Activated gamma-delta T cell (primary cell): ENCODE measurements around the gene MYH11.
"Not testable (repeated sequence)": the region's sequence is repeated elsewhere in the genome, so short reads cannot be mapped to it uniquely, and the experiment has no call there.

Experiments
- DNase-seq: peaks from one replicate; lab custom pipeline; 2025; lab: John Stamatoyannopoulos, UW

MYH11 gene

DNA sequence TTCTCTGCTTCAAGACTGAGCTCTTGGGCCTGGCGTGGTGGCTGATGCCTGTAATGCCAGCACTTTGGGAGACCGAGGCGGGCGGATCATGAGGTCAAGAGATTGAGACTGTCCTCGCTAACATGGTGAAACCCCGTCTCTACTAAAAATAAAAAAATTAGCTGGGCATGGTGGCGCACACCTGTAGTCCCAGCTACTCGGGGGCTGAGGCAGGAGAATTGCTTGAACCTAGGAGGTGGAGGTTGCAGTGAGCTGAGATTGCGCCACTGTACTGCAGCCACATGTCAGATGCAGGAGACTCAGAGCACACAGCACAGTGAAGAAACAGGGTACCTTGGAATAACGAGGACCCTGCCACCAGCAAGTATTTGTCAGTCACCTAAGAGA, 184.7 kb downstream of the MYH11 start:
- not testable (repeated sequence) for DNase-seq

DNA sequence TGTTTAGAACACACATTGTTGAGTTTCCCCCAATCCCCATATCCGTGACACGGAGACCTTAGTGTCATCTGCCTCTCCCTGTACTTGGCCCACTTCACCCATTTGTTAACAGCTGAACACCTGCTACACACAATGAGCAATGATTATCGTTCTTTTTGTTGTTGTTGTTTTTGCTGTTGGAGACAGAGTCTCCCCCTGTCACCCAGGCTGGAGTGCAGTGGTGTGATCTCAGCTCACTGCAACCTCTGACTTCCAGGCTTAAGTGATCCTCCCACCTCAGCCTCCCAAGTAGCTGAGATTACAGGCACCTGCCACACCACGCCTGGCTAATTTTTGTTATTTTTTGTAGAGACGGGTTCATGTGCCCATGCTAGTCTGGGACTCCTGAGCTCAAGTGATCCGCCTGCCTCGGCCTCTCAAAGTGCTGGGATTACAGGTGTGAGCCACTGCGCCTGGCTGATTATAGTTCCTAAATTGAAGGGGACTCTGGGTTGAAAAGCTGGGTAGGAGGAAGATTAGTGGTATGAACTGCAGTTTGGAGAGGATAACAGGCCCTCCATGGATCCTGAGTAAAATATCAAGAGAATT, 185.2 kb downstream of the MYH11 start:
- DNase-seq, result no peak

DNA sequence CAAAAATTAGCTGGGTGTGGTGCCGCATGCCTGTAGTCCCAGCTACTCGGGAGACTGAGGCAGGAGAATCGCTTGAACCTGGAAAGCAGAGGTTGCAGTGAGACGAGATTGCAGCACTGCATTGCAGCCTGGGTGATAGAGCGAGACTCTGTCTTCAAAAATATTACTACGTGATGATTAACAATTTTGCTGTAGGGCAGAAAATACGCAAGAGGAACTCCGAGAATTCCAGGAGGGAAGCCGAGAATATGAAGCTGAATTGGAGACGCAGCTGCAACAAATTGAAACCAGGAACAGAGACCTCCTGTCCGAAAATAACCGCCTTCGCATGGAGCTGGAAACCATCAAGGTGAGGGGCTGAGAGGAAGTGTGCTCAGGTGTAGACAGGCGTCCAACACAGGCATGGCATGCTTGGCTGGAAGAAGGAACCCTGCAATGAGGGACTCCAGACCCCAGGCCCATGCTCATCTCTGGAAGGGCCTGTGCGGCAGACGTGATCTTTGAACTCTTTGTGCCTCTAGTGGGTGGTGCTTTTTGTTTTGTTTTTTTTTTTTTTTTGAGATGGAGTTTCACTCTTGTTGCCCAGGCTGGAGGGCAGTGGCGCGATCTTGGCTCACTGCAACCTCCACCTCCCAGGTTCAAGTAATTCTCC, 189.6 kb downstream of the MYH11 start:
- no peak for DNase-seq

DNA sequence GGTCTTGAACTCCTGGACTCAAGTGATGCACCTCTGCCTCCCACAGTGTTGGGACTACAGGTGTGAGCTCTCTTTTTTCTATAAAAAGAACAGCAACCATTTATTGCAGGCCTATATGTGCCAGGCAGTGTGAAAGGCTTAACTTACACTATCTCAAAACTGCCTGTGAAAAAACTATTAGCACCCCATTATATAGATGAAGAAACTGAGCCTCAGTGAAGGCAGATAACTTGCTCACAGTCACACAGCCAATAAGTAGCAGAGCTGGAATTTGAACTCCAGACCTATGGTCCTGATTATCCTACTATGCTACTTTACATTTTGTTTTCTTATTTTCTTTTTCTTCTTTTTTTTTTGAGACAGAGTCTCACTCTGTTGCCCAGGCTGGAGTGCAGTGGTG, 191.7 kb downstream of the MYH11 start:
- no peak for DNase-seq

DNA sequence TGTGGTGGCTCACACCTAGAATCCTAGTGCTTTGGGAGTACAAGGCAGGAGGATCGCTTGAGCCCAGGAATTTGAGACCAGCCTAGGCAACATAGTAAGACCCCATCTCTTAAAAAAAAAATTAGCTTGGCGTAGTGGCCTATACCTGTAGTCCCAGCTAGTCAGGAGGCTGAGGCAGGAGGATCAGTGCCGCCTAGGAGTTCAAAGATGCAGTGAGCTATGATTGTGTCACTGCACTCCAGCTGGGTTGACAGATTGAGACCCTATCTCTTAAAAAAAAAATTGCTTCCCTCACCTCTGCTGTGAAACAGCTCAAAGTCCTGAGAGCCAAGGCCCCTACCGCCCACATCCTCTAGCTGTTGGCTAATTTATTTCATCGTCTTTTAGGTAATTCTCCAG, 196.6 kb downstream of the MYH11 start:
- no peak for DNase-seq

DNA sequence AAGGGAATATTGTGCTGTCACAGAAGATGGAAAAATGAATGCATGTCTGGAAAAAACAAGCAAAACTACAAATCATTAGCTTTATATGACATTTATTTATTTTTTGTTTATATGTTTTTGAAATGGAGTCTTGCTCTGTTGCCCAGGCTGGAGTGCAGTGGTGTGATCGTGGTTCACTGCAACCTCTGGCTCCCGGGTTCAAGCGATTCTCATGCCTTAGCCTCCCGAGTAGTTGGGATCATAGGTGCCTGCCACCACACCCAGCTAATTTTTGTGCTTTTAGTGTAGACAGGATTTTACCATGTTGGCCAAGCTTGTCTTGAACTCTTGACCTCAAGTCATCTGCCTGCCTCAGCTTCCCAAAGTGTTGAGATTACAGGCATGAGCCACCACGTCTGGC, 198.3 kb downstream of the MYH11 start:
- DNase-seq, result no peak

DNA sequence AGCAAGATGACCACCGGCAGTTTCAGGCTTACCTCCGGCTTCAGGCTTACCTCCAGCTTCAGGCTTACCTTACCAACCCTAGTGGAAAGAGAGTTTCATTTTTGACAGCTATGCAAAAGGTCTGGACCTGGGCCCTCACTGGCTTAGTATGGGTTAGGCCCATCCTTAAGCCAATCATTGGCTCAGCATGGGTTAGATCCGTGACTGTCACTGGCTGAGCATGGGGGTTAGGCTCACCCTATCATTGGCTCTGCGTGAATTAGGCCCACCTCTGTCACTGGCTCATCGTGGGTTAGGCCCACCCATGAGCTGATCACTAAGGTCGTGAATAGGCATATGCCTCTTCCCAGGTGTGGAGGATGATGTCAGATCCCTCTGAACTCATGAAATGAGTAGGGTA, 198.7 kb downstream of the MYH11 start:
- DNase-seq, result no peak

DNA sequence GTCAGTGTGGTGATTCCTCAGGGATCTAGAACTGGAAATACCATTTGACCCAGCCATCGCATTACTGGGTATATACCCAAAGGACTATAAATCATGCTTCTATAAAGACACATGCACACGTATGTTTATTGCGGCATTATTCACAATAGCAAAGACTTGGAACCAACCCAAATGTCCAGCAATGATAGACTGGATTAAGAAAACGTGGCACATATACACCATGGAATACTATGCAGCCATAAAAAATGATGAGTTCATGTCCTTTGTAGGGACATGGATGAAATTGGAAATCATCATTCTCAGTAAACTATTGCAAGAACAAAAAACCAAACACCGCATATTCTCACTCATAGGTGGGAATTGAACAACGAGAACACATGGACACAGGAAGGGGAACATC, 201.3 kb downstream of the MYH11 start:
- DNase-seq, result not testable (repeated sequence)

DNA sequence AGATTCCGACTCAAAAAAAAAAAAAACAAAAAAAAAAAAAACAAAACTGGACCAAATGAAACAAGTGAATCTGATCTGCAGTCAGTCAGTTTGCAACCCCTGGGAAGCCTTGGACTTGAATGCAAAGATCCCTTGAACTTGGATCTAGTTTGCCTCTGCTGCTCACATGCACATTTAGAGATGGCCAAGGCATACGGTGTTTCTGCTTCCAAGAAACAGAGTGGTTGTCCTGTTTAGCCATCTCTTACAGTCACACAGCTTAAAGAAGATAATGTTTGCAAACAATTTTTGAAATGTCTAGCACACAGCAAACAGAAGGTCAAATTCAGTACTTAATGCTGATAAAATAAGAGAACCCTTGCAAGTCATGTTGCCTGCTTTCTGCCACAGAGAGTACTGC, 202.2 kb downstream of the MYH11 start:
- DNase-seq, result no peak

DNA sequence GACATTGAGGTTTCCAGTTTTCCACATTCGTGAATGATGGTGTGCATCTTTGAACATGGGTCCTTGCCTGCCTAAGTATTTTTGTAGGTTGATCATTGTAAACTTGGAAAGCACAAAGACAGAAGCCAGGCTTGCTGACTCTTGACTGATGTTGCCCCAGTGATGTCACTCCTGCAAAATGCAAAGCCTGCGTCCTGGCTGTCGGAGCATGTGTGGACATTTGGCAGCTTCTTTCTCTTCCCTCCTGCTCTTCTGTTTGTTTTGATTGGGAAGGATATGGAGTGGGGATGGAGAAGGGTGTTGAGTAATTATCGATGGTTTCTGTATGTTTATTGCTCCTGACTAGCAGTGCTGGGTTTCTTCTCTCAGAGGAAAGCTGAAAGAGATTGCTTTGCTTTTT, 203.6 kb downstream of the MYH11 start:
- no peak for DNase-seq
